ENCODE data around the gene NKX6-1.

DNA sequence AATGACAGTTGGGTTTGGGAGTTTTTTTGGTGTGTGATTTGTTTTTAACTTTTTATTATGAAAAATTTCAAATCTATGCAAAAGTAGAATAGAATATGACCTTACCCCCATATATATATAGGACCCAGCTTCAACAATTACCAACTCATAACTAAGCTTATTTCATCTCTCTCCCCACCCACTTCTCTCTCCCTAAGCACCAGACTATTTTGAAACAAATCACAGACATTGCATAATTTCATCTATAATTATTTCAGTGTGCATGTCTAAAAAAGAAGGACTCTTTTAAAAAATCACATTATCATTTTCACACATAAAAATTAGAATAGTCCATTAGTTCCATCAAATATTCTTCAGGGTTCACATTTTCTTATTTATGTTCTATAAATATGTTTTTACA is 28.3 kb upstream of the NKX6-1 start:
- TF ChIP-seq, protein P1, sequence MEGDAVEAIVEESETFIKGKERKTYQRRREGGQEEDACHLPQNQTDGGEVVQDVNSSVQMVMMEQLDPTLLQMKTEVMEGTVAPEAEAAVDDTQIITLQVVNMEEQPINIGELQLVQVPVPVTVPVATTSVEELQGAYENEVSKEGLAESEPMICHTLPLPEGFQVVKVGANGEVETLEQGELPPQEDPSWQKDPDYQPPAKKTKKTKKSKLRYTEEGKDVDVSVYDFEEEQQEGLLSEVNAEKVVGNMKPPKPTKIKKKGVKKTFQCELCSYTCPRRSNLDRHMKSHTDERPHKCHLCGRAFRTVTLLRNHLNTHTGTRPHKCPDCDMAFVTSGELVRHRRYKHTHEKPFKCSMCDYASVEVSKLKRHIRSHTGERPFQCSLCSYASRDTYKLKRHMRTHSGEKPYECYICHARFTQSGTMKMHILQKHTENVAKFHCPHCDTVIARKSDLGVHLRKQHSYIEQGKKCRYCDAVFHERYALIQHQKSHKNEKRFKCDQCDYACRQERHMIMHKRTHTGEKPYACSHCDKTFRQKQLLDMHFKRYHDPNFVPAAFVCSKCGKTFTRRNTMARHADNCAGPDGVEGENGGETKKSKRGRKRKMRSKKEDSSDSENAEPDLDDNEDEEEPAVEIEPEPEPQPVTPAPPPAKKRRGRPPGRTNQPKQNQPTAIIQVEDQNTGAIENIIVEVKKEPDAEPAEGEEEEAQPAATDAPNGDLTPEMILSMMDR (IDR thresholded peaks at IDR 0.05) = no peak
- TF ChIP-seq POLR2A (IDR thresholded peaks at IDR 0.05) = no peak

All from body of pancreas (tissue), 4 donors.